GM13977 (cell line): ENCODE data around the gene ITLN2.
A peak's percentile ranks its signal among the peaks of the same experiment; 100 is the strongest.
"Not testable (repeated sequence)": the region's sequence is repeated elsewhere in the genome, so short reads cannot be mapped to it uniquely, and the experiment has no call there.

Source experiments
- DNase-seq: peaks from one replicate; pipeline ENCODE4 v3.0.0; 2012; ENCODE audit warnings: low spot score
- CTCF ChIP-seq: IDR thresholded peaks from 2 replicates; pipeline ENCODE4 v1.5.1; 2012; ENCODE audit warnings: mild to moderate bottlenecking, control low read depth; ENCODE audit not compliant: insufficient read depth; ENCODE audit errors: extremely low read depth, missing control alignments
- in situ Hi-C: fragments of 300-500 bp; cut with MboI; formaldehyde crosslinking; loops from one replicate; pipeline ENCODE4 v1.12.0; 2022; ENCODE audit warnings: low sequenced_read_pairs, low pct_unique_long_range_greater_than_20kb, mixed read lengths, inconsistent platforms; ENCODE audit not compliant: unreplicated experiment

ITLN2 gene

GRCh38 chr1:160993544-160994193, 39.1 kb upstream of the ITLN2 start:
- peak; percentile 37 for TF ChIP-seq CTCF
- in situ Hi-C loops: no loop called here
- DNase-seq: no peak

- DNase-seq, in situ Hi-C loops: not testable (repeated sequence)
Measured at GRCh38 chr1:160992036-160992435, 37.4 kb upstream of the ITLN2 start.

- in situ Hi-C loops: no loop called here
- TF ChIP-seq CTCF: no peak
- DNase-seq: no peak
Measured at GRCh38 chr1:160987359-160988050, 32.9 kb upstream of the ITLN2 start.

GRCh38 chr1:160985723-160986122, 31.1 kb upstream of the ITLN2 start:
- no peak for DNase-seq
- no peak for TF ChIP-seq CTCF
- in situ Hi-C loops: no loop called here

GRCh38 chr1:160981584-160982411, 27.2 kb upstream of the ITLN2 start:
- DNase-seq: no peak
- no peak for TF ChIP-seq CTCF
- in situ Hi-C loops: no loop called here

GRCh38 chr1:160979286-160979685, 24.7 kb upstream of the ITLN2 start:
- in situ Hi-C loops: no loop called here
- no peak for DNase-seq
- no peak for TF ChIP-seq CTCF

- in situ Hi-C loops: no loop called here
- TF ChIP-seq CTCF: no peak
- DNase-seq: no peak
Measured at GRCh38 chr1:160978510-160978927, 23.9 kb upstream of the ITLN2 start.
